ENCODE measurements around the gene STON1.
A peak's percentile ranks its signal among the peaks of the same experiment; 100 is the strongest.
"Not testable (repeated sequence)": the region's sequence is repeated elsewhere in the genome, so short reads cannot be mapped to it uniquely, and the experiment has no call there.

Gene STON1

GRCh38 chr2:48574353-48575287, 44.7 kb downstream of the STON1 start:
- no peak for DNase-seq (ENCODE audit: low spot score)

GRCh38 chr2:48578313-48578712, 48.4 kb downstream of the STON1 start:
- no peak for DNase-seq (ENCODE audit: low spot score)

GRCh38 chr2:48583961-48584360, 54.0 kb downstream of the STON1 start:
- no peak for DNase-seq (ENCODE audit: low spot score)

GRCh38 chr2:48584551-48584950, 54.6 kb downstream of the STON1 start:
- DNase-seq (ENCODE audit: low spot score) = no peak

- DNase-seq (ENCODE audit: low spot score) = no peak
These were observed 56.5 kb downstream of the STON1 start for GRCh38 chr2:48586433-48586832.

- no peak for DNase-seq (ENCODE audit: low spot score)
These were observed 57.6 kb downstream of the STON1 start for GRCh38 chr2:48587560-48587959.

GRCh38 chr2:48587961-48588360, 58.0 kb downstream of the STON1 start:
- DNase-seq (ENCODE audit: low spot score) = no peak

- no peak for DNase-seq (ENCODE audit: low spot score)
These were observed 58.8 kb downstream of the STON1 start for GRCh38 chr2:48588745-48589144.

GRCh38 chr2:48589170-48589767, 59.3 kb downstream of the STON1 start:
- peak; percentile 49 for DNase-seq (ENCODE audit: low spot score)

- no peak for DNase-seq (ENCODE audit: low spot score)
These were observed 60.1 kb downstream of the STON1 start for GRCh38 chr2:48590017-48590416.

- DNase-seq (ENCODE audit: low spot score) = no peak
These were observed 62.1 kb downstream of the STON1 start for GRCh38 chr2:48592067-48592466.

GRCh38 chr2:48596751-48597150, 66.8 kb downstream of the STON1 start:
- DNase-seq (ENCODE audit: low spot score) = not testable (repeated sequence)

- no peak for DNase-seq (ENCODE audit: low spot score)
These were observed 67.5 kb downstream of the STON1 start for GRCh38 chr2:48597492-48597891.

GRCh38 chr2:48600204-48600813, 70.4 kb downstream of the STON1 start:
- peak; percentile 62 for DNase-seq (ENCODE audit: low spot score)

- DNase-seq (ENCODE audit: low spot score) = no peak
These were observed 71.0 kb downstream of the STON1 start for GRCh38 chr2:48600917-48601316.

- peak; percentile 33 for DNase-seq (ENCODE audit: low spot score)
These were observed 71.4 kb downstream of the STON1 start for GRCh38 chr2:48601349-48601748.

- no peak for DNase-seq (ENCODE audit: low spot score)
These were observed 75.7 kb downstream of the STON1 start for GRCh38 chr2:48605482-48606175.

- peak; percentile 76 for DNase-seq (ENCODE audit: low spot score)
These were observed 77.5 kb downstream of the STON1 start for GRCh38 chr2:48607307-48608014.

- DNase-seq (ENCODE audit: low spot score) = no peak
These were observed 83.3 kb downstream of the STON1 start for GRCh38 chr2:48613211-48613610.

- DNase-seq (ENCODE audit: low spot score) = not testable (repeated sequence)
These were observed 84.6 kb downstream of the STON1 start for GRCh38 chr2:48614581-48614980.

GRCh38 chr2:48617618-48618017, 87.7 kb downstream of the STON1 start, which contains the start of gene GTF2A1L:
Gene GTF2A1L (plus strand): TSS chr2:48617856. CDS start chr2:48617875, 19 bp downstream.
- DNase-seq (ENCODE audit: low spot score) = no peak

GRCh38 chr2:48619526-48619925, 89.6 kb downstream of the STON1 start:
- no peak for DNase-seq (ENCODE audit: low spot score)
